Hepatocyte (in vitro differentiated cells): ENCODE data around the gene PLA2G4E. TPM values are rescaled to one million over a fixed set of nuclear protein-coding genes. Genes with fewer than 3 reads are reported as not detected.

Source experiments
- DNase-seq: peaks from one replicate; pipeline ENCODE4 v3.0.0-alpha.2; 2016; ENCODE audit warnings: low spot score
- H2AFZ ChIP-seq: fragments of 200-600 bp; sonication (generic); 2 replicates; pipeline ENCODE4 v1.6.0; 2016; ENCODE audit warnings: antibody characterized with exemption, mild to moderate bottlenecking
- H3K27ac ChIP-seq: fragments of 200-600 bp; sonication (generic); 2 replicates; pipeline ENCODE4 v1.5.1; 2016; ENCODE audit warnings: mild to moderate bottlenecking
- H3K27me3 ChIP-seq: fragments of 200-600 bp; sonication (generic); 2 replicates; pipeline ENCODE4 v1.6.1; 2016
- H3K36me3 ChIP-seq: fragments of 200-600 bp; sonication (generic); replicated peaks from 2 replicates; pipeline ENCODE4 v1.5.1; 2016; ENCODE audit warnings: low read depth; ENCODE audit not compliant: insufficient read depth
- H3K4me1 ChIP-seq: fragments of 200-600 bp; sonication (generic); 2 replicates; pipeline ENCODE4 v1.5.1; 2016; ENCODE audit warnings: mild to moderate bottlenecking, moderate library complexity; ENCODE audit not compliant: insufficient read depth
- H3K4me2 ChIP-seq: fragments of 200-600 bp; sonication (generic); 2 replicates; pipeline ENCODE4 v1.6.0; 2016
- H3K4me3 ChIP-seq: fragments of 200-600 bp; sonication (generic); 2 replicates; pipeline ENCODE4 v1.5.1; 2016; ENCODE audit warnings: mild to moderate bottlenecking
- H3K79me2 ChIP-seq: fragments of 200-600 bp; sonication (generic); 2 replicates; pipeline ENCODE4 v1.6.0; 2017; ENCODE audit warnings: mild to moderate bottlenecking
- H3K9me2 ChIP-seq: fragments of 200-600 bp; sonication (generic); replicated peaks from 2 replicates; pipeline ENCODE4 v1.6.0; 2017; ENCODE audit warnings: mild to moderate bottlenecking; ENCODE audit not compliant: insufficient read depth
- H3K9me3 ChIP-seq: fragments of 200-600 bp; sonication (generic); 2 replicates; pipeline ENCODE4 v1.5.1; 2016; ENCODE audit warnings: low read depth, mild to moderate bottlenecking
- H4K20me1 ChIP-seq: fragments of 200-600 bp; sonication (generic); 2 replicates; pipeline ENCODE4 v1.6.0; 2016; ENCODE audit warnings: mild to moderate bottlenecking; ENCODE audit not compliant: insufficient read depth, poor library complexity, severe bottlenecking
- CTCF ChIP-seq: fragments of 200-600 bp; sonication (generic); IDR thresholded peaks from 2 replicates; pipeline ENCODE4 v1.5.1; 2016; ENCODE audit warnings: antibody characterized with exemption, mild to moderate bottlenecking; ENCODE audit not compliant: poor library complexity
- EZH2 ChIP-seq: fragments of 200-600 bp; sonication (generic); IDR thresholded peaks from 2 replicates; pipeline ENCODE4 v1.6.1; 2016; ENCODE audit warnings: antibody characterized with exemption, mild to moderate bottlenecking, borderline replicate concordance
- EZH2phosphoT487 ChIP-seq: fragments of 200-600 bp; sonication (generic); IDR thresholded peaks from one replicate; pipeline ENCODE4 v1.6.1; 2018; ENCODE audit warnings: antibody characterized with exemption, mild to moderate bottlenecking, low read depth, moderate library complexity; ENCODE audit not compliant: unreplicated experiment, severe bottlenecking
- WGBS: methylation state at CpG from one replicate; pipeline ENCODE4 v1.1.6; 2016; ENCODE audit warnings: low lambda C conversion rate; ENCODE audit errors: missing lambda C conversion rate; 5-methylcytosine and 5-hydroxymethylcytosine counted together
- polyA plus RNA-seq: library from polyadenylated mRNA; unstranded; fragments of >200 nt; fragmentation: Nextera tagmentation; extraction: Ambion mirVana; gene quantifications from 2 replicates; pipeline ENCODE4 v1.2.1, GENCODE V29; 2016
- total RNA-seq: library from RNA; depleted of rRNA; stranded (reverse); fragments of >200 nt; gene quantifications from 2 replicates; pipeline ENCODE4 v1.2.3, GENCODE V29; 2014

PLA2G4E gene
- total and polyA plus RNA-seq, 2 experiments from 2014 or later = 0.07 to 0.54 TPM

- TF ChIP-seq EZH2phosphoT487 (no peak), CTCF (no peak), EZH2 (no peak)
- Histone ChIP-seq H3K27me3 (no peaks in the 10 kb centered on the region), H4K20me1 (no peaks in the 10 kb centered on the region), H3K36me3 (no peaks in the 10 kb centered on the region), H3K4me1 (no peaks in the 10 kb centered on the region), H3K4me3 (no peak overlapping the region), H3K4me2 (no peak overlapping the region), H3K9me2 (no peaks in the 10 kb centered on the region), H3K27ac (no peak overlapping the region), H3K9me3 (no peaks in the 10 kb centered on the region), H2AFZ (no peak overlapping the region), H3K79me2 (no peaks in the 10 kb centered on the region)
- 91% methylated on average over 7 of the region's 7 CpGs for WGBS
- no peak for DNase-seq
Observed at GRCh38 chr15:42027521-42027920, 6.7 kb upstream of the PLA2G4E start.

GRCh38 chr15:42024303-42024702 is 3.5 kb upstream of the PLA2G4E start:
- H4K20me1 ChIP-seq = no peaks in the 10 kb centered on the region
- H3K9me2 ChIP-seq = no peaks in the 10 kb centered on the region
- H3K4me2 ChIP-seq = no peak overlapping the region
- no peaks in the 10 kb centered on the region for H3K36me3 ChIP-seq
- no peak overlapping the region for H3K27ac ChIP-seq
- H3K4me1 ChIP-seq = no peaks in the 10 kb centered on the region
- WGBS = 71% methylated on average over 4 of the region's 4 CpGs
- TF ChIP-seq EZH2 (no peak), EZH2phosphoT487 (no peak), CTCF (no peak)
- no peak for DNase-seq
- H2AFZ ChIP-seq = no peak overlapping the region
- no peak overlapping the region for H3K4me3 ChIP-seq
- no peaks in the 10 kb centered on the region for H3K79me2 ChIP-seq
- no peaks in the 10 kb centered on the region for H3K27me3 ChIP-seq
- H3K9me3 ChIP-seq = no peaks in the 10 kb centered on the region

GRCh38 chr15:42021593-42021992 is 751 bp upstream of the PLA2G4E start:
- DNase-seq = no peak
- no peak overlapping the region for H2AFZ ChIP-seq
- no peaks in the 10 kb centered on the region for H3K4me1 ChIP-seq
- no peaks in the 10 kb centered on the region for H4K20me1 ChIP-seq
- no peak overlapping the region for H3K27ac ChIP-seq
- H3K79me2 ChIP-seq = no peaks in the 10 kb centered on the region
- WGBS = 78% methylated on average over 5 of the region's 5 CpGs
- H3K27me3 ChIP-seq = no peaks in the 10 kb centered on the region
- no peaks in the 10 kb centered on the region for H3K9me2 ChIP-seq
- H3K9me3 ChIP-seq = no peaks in the 10 kb centered on the region
- no peaks in the 10 kb centered on the region for H3K36me3 ChIP-seq
- H3K4me3 ChIP-seq = no peak overlapping the region
- no peak overlapping the region for H3K4me2 ChIP-seq
- TF ChIP-seq EZH2phosphoT487 (no peak), CTCF (no peak), EZH2 (no peak)
